ENCODE data around the gene AGO1. TPM values are rescaled to one million over a fixed set of nuclear protein-coding genes. Genes with fewer than 3 reads are reported as not detected.

AGO1 gene
- total RNA-seq, 1 experiment from 2014 or later: 81.8 TPM

- no peak for TF ChIP-seq TEAD4 (CRISPR knock-in tag; IDR thresholded peaks at IDR 0.05)
- no peak for TF ChIP-seq ATF1 (CRISPR knock-in tag; IDR thresholded peaks at IDR 0.05)
- TF ChIP-seq ZBTB43 (CRISPR knock-in tag; IDR thresholded peaks at IDR 0.05): no peak
- no peak for TF ChIP-seq ZNF121 (CRISPR knock-in tag; IDR thresholded peaks at IDR 0.05)
- TF ChIP-seq E2F1 (CRISPR knock-in tag; IDR thresholded peaks at IDR 0.05): no peak
- no peak for TF ChIP-seq ZNF532 (CRISPR knock-in tag; IDR thresholded peaks at IDR 0.05; ENCODE audit: borderline replicate concordance)
- TF ChIP-seq ELF4 (CRISPR knock-in tag; IDR thresholded peaks at IDR 0.05; ENCODE audit: low read depth): no peak
These were observed 49.2 kb downstream of the AGO1 start (continued) for GRCh38 chr1:35932158-35932636.

GRCh38 chr1:35932941-35933340 lies 49.9 kb downstream of the AGO1 start:
- POLR2A ChIA-PET: interaction anchor here (0.6 to 0.7 kb wide), 2 partner anchors 217 to 381 kb away, joined by 5 to 6 read pairs; no protein-coding TSS in a partner anchor
- no peak for DNase-seq (ENCODE audit: low spot score)
- peak overlapping the region; percentile 87 for H3K4me3 Mint-ChIP-seq
- no peak for ATAC-seq
- peaks cover 48% of the 10 kb centered on the region for H3K4me1 Mint-ChIP-seq
- TF ChIP-seq MLX (CRISPR knock-in tag; IDR thresholded peaks at IDR 0.05): no peak
- TF ChIP-seq CBFB (CRISPR knock-in tag; IDR thresholded peaks at IDR 0.05; ENCODE audit: low read depth): no peak
- no peak for TF ChIP-seq ZBTB21 (CRISPR knock-in tag; IDR thresholded peaks at IDR 0.05; ENCODE audit: borderline replicate concordance)
- TF ChIP-seq ARID4B (CRISPR knock-in tag; IDR thresholded peaks at IDR 0.05; ENCODE audit: borderline replicate concordance): no peak
- H3K27ac Mint-ChIP-seq: no peak overlapping the region
- no peaks in the 10 kb centered on the region for H3K27me3 Mint-ChIP-seq (ENCODE audit: low read depth)
- CTCF ChIA-PET: interaction anchor here (0.6 to 2.2 kb wide), 5 partner anchors 50 to 208 kb away, joined by 3 to 7 read pairs (median 4); partner anchors contain the start of gene AGO1
- H3K9me3 Mint-ChIP-seq: no peaks in the 10 kb centered on the region; the same call in 1 of the 2 replicates
- no peaks in the 10 kb centered on the region for H3K36me3 Mint-ChIP-seq
